DMS153 treated with DMSO at 0.1 percent for 48 hours (cell line): Measurements from ENCODE around the gene SCLT1.

Source experiments
- DNase-seq: peaks from one replicate; lab custom pipeline; 2025; ENCODE audit not compliant: unreplicated experiment; lab: John Stamatoyannopoulos, UW

SCLT1 gene

DNA sequence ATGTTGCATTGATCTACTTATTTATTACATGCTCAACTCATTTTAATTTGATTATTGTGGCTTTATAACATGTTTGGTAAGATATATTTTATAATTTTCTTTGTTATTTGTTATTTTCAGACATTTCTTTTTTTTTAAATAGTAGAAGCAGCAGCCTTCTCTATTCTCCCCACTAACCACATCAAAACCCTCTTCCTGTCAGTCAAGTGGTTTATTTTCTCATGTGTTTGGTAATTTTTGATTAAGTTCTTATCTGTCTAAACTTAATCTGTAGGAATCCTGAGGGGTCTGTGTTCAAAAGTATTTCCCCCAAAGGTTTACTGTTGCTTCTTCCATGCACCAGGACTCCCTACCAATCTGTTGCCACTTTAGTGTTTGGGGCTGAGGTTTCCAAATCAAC is 131.9 kb downstream of the SCLT1 start:
- DNase-seq: no peak

- no peak for DNase-seq
Observed at GRCh38 chr4:128958194-128958593, 135.1 kb downstream of the SCLT1 start.

DNA sequence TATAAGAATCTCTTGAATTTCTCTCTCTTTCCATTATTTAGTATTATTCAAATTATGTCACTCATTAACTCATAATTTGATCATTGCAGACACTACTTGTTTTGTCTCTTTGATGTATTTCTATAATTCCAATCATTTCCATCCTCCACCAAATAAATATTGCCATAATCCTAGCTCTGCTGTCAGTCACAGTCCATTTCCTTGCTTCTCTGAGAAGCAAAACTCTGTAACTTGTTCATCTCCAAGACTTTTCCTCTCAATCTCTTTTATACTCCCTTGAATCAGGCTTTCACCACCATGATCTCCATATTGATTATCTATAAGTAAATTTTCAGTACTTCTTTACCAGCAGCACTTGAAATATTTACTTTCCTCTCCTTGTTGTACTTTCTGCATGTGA is 135.9 kb downstream of the SCLT1 start:
- no peak for DNase-seq

- no peak for DNase-seq
Observed at GRCh38 chr4:128955751-128956150, 137.6 kb downstream of the SCLT1 start.

DNA sequence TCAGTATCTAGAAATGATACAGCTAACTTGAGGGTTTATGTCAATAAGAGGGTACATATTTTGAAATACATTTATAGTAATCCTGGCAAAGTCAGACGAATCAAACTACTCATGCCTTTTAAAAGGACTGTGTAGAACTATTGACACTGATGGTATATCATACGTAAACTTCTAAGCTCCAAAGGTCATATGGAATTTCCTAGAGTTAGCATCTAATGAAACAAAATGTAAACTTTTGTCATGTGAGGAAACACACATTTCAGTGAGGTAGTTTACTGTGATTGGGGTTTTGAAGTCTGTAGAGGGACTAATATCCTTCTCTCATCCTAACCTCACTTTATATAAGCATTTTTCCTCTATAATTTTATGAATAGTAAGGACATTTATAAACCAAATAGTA is 138.4 kb downstream of the SCLT1 start:
- DNase-seq: no peak

GRCh38 chr4:128951316-128951715 is 142.0 kb downstream of the SCLT1 start:
- no peak for DNase-seq

GRCh38 chr4:128950796-128951195 is 142.5 kb downstream of the SCLT1 start:
- DNase-seq: no peak

DNA sequence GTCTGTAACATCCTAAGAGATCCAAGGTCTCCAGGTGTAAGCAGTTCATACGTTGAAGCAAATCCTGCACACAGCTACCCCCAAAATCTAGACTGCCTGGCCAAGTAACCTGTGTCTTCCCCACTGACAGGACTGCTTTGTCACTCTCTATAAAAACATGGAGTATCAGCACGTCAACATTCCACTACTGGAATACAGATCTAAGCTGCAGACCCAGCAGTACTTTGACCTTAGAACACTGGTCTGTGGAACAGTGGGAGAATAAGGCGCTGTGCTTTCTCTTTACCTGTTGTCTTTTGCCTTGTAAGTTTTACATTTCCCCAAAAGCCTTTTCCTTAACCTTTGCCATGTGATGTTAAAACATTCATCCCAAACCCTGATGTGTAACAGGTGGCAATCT is 146.4 kb downstream of the SCLT1 start:
- DNase-seq: no peak

- no peak for DNase-seq
Observed at GRCh38 chr4:128942607-128943006, 150.7 kb downstream of the SCLT1 start.

DNA sequence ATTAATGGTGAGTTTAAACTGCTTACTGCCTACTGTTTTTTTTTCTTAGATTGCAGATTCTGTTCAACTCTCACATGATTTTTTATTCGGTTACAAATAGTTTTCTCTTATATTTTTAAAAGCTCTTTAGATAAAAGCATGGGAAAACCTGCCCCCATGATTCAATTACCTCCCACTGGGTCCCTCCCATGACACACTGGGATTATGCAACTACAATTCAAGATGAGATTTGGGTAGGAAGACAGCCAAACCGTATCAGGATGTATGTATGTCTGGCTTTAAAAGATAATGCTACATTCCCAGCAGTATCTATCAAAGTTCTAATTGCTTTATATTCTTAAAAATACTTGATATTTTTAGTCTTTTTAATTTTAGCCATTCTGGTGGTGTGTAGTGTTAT is 152.4 kb downstream of the SCLT1 start:
- no peak for DNase-seq

DNA sequence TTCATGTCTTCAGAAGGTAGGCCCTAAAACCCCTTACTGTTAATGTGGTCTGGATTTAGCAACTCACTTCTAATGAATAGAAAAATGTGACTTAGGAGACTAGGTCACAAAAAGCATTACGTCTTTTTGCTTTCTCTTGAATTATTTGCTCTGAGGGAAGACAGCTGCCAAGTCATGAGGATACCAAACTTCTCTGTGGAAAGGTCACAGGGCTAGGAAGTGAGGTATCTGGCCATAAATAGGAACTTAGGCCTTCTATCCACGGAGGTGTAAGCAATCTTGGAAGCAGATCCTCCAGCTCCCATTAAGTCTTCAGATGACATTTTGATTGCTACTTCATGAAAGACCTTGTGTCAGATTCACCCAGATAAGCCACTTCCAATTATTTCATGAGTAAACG is 163.3 kb downstream of the SCLT1 start:
- no peak for DNase-seq

- DNase-seq: no peak
Observed at GRCh38 chr4:128924951-128925350, 168.4 kb downstream of the SCLT1 start.

DNA sequence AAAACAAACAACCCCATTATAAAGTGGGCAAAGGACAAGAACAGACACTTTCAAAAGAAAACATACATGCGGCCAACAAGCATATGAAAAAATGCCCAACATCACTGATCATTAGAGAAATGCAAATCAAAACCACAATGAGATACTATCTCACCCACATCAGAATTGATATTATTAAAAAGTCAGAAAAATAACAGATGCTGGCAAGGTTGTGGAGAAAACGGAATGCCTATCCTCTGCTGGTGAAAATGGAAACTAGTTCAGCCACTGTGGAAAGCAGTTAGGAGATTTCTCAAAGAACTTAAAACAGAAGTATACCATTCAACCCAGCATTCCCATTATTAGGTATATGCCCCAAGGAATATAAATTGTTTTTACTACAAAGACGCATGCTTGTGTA is 171.4 kb downstream of the SCLT1 start:
- DNase-seq: no peak

DNA sequence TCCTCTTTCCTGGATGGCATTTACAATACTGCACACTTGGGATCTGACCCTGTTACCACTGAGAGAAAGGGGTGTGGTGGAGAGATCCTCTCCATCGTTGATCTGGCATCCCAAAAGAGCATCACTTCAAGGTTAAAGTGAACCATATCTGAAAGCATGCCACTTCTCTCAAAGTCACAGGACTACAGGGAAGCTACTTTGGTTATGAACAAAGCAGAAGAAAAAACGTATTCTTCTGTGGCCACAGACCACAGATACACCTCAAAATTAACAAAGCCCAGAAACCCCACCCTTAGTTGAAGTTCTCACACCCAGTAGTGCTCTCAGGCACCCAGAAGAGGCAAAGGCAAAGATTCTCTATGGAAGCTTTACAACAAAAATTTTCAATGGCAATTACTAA is 175.6 kb downstream of the SCLT1 start:
- DNase-seq: no peak

GRCh38 chr4:128916832-128917231 is 176.5 kb downstream of the SCLT1 start:
- no peak for DNase-seq

GRCh38 chr4:128915544-128915943 is 177.8 kb downstream of the SCLT1 start:
- DNase-seq: no peak

- no peak for DNase-seq
Observed at GRCh38 chr4:128913228-128913627, 180.1 kb downstream of the SCLT1 start.

GRCh38 chr4:128908735-128909134 is 184.6 kb downstream of the SCLT1 start:
- DNase-seq: no peak

- DNase-seq: no peak
Observed at GRCh38 chr4:128907981-128908380, 185.4 kb downstream of the SCLT1 start.

- DNase-seq: no peak
Observed at GRCh38 chr4:128906581-128906980, 186.8 kb downstream of the SCLT1 start.

- DNase-seq: no peak
Observed at GRCh38 chr4:128904821-128905220, 188.5 kb downstream of the SCLT1 start.

DNA sequence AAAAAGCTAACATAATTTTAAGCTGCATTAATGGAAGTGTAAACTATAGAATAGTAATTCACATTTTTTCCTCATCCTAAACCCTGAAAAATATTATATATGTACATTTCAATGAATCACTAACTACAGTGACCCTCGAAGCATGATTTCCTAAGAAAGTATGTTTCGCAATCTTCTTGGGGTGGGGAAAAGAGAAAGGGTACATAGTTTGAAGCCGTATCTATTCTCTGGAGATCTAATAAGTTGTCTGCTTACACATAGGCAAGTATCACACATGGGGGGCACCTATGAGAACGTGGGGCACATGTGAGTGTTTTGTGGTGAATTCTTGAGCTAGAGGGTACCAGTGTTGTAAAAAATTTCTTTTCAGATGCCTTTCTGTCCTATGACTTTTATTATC is 212.7 kb downstream of the SCLT1 start:
- DNase-seq: no peak

DNA sequence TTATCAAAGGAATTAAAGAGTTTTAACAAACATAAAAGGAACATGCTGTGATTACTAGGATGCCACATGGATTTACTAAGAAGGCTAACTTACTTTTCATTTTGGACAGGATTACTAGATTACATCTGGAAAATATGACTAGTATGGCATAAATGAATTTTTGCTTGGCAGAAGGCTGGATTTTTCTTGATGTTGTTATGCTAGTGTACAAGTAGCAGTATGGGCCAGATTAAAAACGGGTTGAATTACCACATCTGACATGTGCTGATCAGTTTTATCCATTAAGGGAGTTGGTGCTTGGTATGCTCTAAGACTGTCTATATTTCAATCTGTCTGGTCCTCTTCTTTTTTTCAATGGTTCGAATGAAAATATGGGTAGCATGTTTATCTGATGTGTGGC is 213.4 kb downstream of the SCLT1 start:
- DNase-seq: no peak

- DNase-seq: no peak
Observed at GRCh38 chr4:128879283-128879682, 214.1 kb downstream of the SCLT1 start.
